HTERT RPE-1 (cell line): ENCODE data around the gene ERC1.
"Not testable (repeated sequence)": the region's sequence is repeated elsewhere in the genome, so short reads cannot be mapped to it uniquely, and the experiment has no call there.

ENCODE experiments used
- in situ Hi-C: fragments of 300-500 bp; cut with MboI; formaldehyde crosslinking; loops from 4 replicates; pipeline ENCODE4 v1.14.3; 2020; ENCODE audit warnings: low sequenced_read_pairs

Gene ERC1

DNA sequence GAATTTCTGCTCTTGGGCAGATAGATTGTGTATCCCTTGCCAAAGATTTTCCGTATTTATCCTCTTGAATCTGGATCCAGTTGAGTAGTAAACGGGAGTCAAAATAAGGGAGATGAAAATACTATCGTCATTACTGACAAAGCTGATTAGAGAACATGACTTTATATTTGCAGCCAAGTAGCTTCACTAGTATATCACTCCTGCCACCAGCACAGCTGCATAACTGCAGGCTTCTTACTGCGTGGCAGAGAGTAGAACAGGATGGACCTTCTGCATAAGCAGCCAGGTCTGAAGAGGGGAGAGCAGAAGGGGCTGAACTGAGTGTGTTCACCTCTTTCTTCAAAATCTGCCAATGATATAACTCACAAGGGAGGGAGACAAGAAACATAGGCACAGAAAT, 319.6 kb downstream of the ERC1 start:
- in situ Hi-C loops = no loop called here

DNA sequence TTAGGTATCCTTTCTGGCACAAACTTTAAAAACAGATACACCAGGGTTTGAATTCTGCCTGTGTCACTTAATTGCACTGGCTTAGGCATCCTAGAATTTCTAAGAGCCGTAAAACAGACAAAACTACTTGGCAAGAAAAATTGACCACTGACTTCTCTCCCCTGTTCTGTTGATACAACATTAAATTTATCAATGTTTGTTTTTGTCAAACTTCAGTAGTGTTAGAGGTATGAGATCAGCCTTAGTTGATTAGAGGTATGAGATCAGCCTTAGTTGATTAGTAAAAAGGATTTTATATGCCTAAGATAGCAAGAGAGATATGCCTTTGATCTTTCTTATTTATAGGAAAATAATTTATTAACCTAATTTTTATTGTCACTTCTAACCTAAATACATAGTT, 320.1 kb downstream of the ERC1 start:
- in situ Hi-C loops = no loop called here

DNA sequence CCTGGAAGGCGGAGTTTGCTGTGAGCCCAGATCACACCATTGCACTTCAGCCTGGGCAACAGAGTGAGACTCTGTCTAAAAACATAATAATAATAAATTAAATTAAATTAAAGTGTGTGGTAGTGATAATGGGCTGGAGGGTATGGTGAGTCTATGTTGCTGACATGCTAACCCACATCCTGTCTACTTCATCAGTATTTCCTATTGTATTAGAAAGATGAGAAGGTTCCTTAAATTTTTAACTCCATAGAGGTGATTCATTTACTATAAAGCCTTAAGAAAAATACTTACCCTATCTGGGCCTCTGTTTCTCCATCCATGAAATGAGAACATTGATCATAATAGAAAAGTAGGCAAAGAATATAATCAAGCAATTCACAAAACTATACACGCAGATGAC, 322.9 kb downstream of the ERC1 start:
- in situ Hi-C loops = no loop called here

DNA sequence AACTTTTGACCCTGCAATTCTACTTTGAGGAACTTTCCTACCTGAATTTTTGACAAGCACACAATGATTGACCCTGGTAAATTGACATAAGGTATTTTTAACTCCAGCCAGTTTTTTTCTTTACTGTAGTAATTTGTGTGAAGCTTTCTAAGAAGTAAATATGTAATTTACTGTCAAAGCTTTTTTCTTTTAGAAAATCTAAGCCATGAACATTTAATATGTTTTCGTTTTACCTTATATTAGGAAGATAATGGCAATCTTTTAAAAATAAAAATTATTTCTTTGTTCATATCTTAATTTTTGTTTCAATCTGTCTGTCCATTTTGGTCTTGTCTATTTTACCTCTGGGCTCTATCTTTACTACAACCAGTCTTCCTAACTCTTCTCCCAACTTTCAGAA, 323.5 kb downstream of the ERC1 start:
- in situ Hi-C loops = no loop called here

DNA sequence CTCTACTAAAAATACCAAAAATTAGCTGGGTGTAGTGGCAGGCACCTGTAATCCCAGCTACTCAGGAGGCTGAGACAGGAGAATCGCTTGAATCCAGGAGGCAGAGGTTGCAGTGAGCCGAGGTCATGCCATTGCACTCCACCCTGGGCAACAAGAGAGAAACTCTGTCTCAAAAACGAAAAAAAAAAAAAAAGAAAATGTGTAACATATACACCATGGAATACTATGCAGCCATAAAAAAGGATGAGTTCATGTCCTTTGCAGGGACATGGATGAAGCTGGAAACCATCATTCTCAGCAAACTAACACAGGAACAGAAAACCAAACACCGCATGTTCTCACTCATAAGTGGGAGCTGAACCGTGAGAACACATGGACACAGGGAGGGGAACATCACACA, 326.0 kb downstream of the ERC1 start:
- in situ Hi-C loops = not testable (repeated sequence)

DNA sequence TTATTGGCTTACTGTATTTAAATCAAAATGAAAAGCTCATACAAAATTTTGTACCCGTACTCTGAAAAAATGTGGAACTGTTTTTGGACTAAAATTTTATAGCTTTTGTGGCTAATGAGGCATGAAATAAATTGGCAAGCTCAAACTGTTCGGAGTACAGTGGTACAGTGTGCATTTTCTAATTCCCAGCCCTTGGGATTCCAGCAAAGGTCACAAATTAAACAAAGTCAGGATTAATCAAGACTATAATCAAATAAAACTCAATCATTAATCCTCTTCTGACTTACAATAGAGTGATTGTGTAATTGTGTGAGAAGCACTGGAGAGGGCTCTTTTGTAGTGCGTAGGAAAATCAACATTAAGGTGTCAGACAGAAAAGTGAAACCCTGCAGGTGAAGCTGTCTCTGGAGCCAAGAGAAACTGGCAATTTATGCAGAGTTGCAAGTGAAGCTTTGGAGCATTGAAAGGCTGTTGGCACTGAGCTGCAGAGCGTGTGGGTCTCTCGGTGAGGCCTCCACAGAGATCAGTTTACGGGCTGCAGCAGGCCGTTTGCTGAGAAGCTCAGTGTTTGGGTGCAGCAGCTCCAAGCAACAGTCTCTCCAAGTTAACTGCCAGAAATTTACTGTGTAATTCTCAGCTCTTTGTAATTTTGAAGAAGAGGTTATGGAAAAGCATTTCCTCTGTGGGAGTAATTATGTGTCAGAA, 327.5 kb downstream of the ERC1 start:
- in situ Hi-C loops = no loop called here

DNA sequence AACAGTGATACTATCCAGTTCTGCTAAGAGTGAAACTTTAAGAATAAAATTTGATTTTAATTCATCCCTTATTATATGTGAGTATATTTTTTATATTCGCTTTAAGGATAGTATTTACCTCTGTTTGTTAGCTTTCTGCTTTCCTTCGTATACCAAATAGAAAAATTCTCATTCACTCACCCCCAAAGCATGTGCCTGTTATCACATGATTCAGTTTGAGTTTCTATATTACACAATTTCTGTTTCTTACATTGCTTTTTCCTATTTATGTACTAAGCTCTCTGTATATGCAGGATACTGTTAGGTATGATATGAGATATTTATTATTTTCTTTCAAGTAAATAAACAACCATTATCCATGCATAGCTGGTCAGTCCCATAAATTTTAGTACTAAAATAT, 328.2 kb downstream of the ERC1 start:
- in situ Hi-C loops = no loop called here

DNA sequence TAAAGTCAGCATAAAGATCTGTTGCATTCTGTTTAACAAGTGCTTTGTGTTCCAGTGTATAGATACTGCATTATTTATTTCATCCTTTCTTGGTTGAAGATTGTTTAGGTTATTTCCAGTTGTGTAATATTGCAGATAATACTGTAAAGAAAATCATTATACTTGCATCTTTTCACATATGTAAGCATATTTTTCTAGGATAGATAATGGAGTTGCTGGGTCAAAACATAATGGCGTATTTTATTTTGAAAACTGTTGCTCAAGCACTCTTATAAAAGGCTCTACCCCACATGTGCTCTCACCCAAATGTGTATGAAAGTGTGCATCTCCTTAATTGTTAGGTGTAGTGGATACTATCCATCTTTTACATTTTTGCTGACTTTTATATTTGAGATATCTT, 329.0 kb downstream of the ERC1 start:
- in situ Hi-C loops = no loop called here

DNA sequence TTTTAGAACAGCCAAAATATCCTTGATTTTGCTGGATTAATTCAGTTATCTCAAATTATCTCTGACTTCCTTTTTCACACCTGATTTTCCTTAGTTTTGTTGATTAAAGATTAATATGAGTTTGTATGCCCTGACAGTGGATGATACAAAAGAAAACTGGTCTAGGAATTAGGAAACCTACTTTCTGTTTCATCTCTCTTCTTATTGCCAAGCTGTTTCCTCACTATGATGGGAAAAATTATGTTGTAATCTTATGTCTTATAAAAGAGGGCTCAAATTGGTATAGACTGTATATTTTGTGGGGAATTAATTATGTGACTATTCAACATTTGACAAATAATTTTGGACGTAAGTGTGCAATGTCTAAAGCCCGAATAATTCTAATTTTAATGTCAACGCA, 331.8 kb downstream of the ERC1 start:
- in situ Hi-C loops = no loop called here

DNA sequence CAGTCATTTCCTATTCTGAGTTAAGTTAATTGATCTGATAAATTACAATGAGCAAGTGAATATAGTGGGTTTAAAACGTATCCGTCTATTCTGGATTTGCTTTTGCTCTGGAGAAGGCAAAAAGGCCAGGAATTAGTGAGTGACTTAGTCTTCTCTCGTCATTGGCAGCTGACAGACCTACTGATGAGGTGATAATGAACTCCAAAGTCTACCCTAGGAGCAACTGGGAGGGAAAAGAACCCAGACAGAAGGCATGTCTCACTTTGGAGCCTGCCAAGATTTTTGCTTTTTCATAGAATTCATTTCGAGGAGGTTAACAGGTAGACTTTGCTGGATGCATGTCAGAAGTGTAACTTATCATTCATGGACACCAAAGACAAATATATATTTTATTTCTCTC, 333.1 kb downstream of the ERC1 start:
- in situ Hi-C loops = no loop called here

DNA sequence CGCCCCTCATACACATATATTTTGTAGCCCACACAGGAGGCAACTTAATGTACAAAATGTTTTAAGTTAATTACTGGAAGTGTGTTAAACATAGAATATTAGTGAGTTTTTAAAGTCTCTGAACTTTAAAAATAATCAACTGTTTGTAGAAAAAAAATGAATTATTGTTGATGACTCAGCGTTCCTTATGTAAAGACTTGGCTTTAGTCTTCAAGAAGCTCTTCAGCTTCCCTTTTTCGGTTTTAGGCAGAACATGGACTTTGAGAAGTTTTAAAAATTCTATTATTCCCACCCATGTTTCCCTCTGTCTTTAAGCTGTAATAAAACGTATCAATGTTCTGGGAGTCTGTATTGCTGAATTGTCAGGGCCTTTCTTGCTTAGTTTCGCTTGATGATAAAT, 333.9 kb downstream of the ERC1 start:
- in situ Hi-C loops = no loop called here

DNA sequence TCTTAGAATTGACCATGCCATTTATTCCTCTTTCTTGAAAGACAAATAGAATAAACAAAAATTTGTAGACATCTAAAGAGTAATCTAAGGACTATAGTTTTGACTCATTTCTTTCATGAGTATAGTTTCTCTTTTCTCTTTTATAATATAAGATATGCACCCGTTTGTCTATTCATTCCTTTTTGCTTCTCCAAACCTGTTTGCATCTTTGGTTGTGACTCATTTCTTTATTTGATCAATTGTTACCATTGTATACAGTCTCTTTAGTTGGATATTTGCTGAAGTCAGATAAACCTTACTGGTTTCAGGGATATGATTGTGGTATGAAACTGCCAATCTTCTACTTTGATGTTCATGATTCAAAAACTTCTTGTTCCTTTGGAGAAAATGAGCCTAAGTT, 334.6 kb downstream of the ERC1 start:
- in situ Hi-C loops = no loop called here

DNA sequence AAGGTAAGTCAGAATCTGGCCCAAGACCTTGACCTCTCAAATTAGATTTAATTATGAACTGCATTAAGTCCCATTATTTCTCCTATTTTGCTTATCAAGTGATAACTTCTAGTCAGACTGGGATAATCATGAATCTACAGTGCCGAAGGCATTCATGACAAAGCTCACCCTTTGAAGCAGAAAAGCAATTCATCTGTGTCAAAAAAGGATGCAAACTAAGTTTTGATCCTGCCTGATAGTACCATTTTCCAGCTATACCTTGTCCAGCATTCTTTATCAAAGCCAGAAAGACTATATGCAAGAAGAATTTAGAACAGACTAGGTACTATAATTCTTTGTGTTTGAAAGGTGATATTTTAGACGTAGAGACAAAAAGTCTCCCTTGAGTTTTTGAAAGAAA, 335.2 kb downstream of the ERC1 start:
- in situ Hi-C loops = no loop called here

DNA sequence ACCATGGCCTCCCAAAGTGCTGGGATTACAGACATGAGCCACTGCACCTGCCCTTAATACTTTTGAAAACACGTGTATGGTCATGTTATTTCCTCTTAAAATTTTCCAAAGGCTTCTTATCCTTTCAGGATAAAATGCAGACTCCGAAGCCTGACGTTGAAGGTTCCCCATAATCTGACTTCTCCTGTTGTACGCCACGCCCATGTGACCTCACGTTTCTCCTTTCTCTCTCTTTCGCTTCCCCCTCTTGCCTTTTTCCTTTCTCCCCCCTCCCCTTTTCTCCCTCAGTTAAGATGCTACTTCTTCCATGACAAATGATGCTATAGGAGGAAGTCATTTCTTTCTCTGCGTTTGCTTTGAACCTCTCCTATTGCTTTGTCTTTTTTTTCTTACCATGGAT, 337.4 kb downstream of the ERC1 start:
- in situ Hi-C loops = no loop called here

DNA sequence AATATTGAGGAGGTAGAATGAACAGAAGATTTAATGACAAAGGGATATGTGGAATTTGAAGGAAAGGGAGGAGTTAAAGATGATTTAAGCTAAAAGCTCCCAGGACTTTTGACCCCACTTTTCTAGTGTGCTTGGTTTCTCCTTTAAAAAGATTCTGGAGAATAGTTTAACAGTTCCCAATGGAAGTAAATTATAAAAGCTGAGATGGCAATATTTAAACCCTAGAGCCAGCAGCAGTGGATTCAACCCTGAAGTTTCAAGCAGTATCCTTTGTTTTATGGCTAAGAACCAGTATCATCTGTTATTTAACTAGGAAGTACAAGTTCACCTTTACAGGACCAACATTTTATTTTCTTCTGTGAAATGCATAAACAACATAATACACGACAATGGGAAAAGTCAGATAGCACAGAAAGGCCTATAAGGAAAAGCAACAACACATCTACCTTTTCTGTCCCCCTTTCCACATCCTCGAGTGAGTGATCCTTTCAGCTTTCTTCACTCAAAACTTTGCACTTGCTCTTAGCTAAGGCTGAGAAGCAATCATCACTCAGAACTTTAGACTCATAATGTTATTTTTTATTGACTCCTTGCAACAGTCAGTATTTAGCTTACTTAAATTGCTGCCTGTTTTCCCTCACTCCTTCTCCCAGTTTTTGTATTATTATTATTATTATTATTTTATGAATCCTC, 338.9 kb downstream of the ERC1 start:
- in situ Hi-C loops = no loop called here

DNA sequence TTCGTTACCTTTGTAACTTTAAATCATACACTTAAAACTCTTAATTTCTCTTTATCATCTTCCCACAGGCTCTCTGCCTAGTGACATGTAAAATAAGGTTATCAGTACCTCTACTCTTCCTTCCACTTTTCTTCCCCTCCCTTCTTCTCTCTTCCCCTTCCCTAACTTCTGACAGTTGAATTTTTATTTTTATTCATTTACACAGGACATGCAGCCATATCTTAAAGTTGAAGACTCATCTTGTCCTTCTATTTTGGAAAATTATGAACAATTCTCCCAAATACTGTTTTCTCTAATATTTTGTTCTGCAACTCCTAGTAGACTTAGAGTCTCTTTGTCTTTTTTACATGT, 339.4 kb downstream of the ERC1 start:
- in situ Hi-C loops = no loop called here

DNA sequence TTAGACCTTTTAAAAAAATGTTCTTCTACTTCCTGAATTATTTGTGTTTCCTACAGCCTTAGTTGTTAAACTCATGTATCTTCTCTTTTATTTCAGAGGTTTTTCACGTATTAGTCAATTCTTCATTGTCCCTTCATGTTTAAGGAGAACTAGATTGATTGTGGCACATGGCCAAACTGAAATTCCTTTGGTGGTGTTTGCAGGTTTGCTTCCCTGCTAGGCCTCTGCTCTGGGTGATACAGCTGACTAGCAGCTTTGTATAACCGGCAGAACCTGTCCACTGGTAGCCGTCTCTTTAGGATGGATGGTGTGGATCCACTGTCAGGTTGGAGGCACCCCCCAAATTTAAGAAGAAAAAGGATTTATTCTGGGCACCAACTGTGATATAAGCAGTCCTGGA, 341.3 kb downstream of the ERC1 start:
- in situ Hi-C loops = no loop called here

DNA sequence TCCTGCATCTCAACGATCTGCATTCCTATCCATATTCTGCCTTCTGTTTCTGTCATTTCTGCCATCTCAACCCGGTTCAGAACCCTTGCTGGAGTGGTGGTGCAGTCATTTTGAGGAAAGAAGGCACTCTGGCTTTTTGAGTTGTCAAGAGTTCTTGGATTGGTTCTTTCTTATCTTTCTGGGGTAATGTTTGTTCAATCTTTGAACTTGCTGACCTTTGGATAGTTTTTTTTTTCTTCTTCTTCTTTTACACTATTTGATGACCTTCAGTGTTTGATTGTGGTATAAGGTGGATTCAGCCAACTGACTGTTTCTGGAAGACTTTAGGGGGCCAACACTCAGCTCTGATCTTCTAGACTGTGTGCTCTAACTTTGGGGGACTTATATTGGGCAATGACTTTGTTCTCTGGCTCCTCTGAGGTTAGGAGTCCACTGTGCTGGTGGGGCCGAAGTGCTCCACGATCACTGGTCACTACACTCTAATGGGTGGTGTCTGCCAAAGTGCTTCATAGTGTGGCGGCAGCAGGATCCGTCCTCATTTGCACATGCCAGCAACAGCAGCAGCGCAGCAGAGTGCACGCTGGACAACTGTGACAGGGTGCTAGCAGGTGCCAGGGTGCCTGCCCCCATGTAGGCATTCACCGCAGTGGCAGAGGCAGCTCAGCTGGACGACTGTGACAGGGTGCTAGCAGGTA, 347.6 kb downstream of the ERC1 start:
- in situ Hi-C loops = no loop called here

DNA sequence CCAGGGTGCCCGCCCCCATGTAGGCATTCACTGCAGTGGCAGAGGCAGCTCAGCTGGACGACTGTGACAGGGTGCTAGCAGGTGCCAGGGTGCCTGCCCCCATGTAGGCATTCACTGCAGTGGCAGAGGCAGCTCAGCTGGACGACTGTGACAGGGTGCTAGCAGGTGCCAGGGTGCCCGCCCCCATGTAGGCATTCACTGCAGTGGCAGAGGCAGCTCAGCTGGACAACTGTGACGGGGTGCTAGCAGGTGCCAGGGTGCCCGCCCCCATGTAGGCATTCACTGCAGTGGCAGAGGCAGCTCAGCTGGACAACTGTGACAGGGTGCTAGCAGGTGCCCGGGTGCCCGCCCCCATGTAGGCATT, 348.1 kb downstream of the ERC1 start:
- in situ Hi-C loops = not testable (repeated sequence)

DNA sequence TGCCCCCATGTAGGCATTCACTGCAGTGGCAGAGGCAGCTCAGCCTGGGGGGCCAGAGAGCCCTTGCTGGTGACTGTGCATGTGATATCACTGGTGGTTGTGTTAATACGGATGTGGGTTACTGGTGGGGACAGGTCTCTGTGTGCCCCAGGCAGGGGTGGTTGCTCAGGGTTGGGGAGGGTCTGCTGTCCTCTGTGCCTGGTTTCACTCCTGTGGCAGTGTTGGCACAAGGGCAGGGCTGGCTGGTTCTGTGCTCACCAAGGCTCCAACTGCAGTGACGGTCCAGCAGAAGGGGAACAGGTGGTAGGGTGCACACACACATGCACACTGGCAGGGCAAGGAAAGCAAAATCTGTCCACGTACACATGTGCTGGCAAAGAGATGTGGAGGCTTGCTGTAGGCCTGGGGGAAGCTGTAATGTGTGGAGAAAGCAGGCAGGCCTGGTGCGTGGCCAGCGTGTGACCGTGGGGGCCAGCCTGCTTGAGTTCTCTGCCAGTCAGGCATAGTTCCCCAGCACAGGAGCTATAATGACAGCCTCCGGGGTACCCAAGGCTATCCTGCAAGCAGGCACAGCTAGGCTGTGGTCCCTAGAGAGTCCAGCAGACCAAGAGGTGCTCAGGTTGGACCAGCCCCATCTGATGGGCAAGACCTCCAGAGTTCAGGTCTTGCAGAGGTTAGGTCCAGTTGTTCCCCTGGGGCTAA, 348.7 kb downstream of the ERC1 start:
- in situ Hi-C loops = no loop called here

DNA sequence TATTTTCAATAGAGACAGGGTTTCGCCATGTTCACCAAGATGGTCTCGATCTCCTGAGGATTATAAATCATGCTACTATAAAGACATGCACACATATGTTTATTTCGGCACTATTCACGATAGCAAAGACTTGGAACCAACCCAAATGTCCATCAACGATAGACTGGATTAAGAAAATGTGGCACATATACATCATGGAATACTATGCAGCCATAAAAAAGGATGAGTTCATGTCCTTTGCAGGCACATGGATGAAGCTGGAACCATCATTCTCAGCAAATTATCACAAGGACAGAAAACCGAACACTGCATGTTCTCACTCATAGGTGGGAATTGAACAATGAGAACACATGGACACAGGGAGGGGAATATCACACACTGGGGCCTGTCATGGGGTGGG, 350.2 kb downstream of the ERC1 start:
- in situ Hi-C loops = not testable (repeated sequence)

DNA sequence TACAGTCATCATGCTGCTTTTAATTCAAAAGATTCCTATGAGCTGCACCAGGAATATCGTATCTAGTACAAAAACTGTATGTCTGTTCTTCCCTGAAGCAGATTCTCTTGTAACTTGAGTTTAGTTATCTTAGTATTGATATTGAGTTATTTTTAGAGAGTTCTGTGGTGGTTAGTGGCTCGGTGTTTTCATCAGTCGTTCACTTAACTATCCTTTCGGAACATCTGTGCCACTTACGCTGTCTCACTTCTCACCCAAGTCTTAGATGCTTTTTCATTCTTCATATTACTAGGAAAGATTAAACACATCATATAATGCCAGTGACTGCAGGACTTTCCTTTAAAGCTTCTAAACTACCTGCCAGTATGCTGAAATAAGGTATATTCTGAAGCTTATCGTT, 352.4 kb downstream of the ERC1 start:
- in situ Hi-C loops = no loop called here
